ENCODE measurements around the gene CDR2. TPM values are rescaled to one million over a fixed set of nuclear protein-coding genes. Genes with fewer than 3 reads are reported as not detected.
A peak's percentile ranks its signal among the peaks of the same experiment; 100 is the strongest.

CDR2 gene
- total and polyA plus RNA-seq, 2 of the 13 experiments (the other 11 are each of a cell fraction or from before 2014, with no cell fraction given): 59.0 to 78.9 TPM

GRCh38 chr16:22315979-22316378 lies 58.4 kb downstream of the CDR2 start:
- BruUV-seq (replicated peaks): no TSS peak
- H3K27me3 ChIP-seq (ENCODE audit: control insufficient read depth in 1 of 2, insufficient read depth in 2 of 2, low read length in 2 of 2): no peaks in the 10 kb centered on the region
- intact Hi-C loops (cut with micrococcal nuclease; ENCODE audit: unreplicated experiment) (no loop called here), in situ Hi-C loops (cut with HindIII; ENCODE audit: extremely low pct_ligation_motif_present, low pct_unique_long_range_greater_than_20kb) (no loop called here)
- no peak for FAIRE-seq
- DNase-seq (ENCODE audit: low spot score): no peak
- H2AFZ ChIP-seq (ENCODE audit: low read length): no peak overlapping the region
- no peaks in the 10 kb centered on the region for H3K9me3 ChIP-seq (ENCODE audit: low read length)
- ATAC-seq: no peak
- peaks cover 9% of the 10 kb centered on the region; the same call in 1 of the 2 replicates for H4K20me1 ChIP-seq (ENCODE audit: insufficient read depth, low read length)
- H3K4me2 ChIP-seq (ENCODE audit: low read depth, low read length): no peak overlapping the region
- H3K9ac ChIP-seq (ENCODE audit: insufficient read depth, low read depth, low read length): no peak overlapping the region
- TF ChIP-seq ZNF530 (CRISPR knock-in tag; IDR thresholded peaks at IDR 0.05; ENCODE audit: low read depth) (no peak), ZFP36 (IDR thresholded peaks at IDR 0.05; ENCODE audit: borderline replicate concordance, low read depth, low read length, partially characterized antibody) (peak; percentile 60), ZNF768 (CRISPR knock-in tag; IDR thresholded peaks at IDR 0.05) (peak; percentile 81; the same call in 1 of the 2 replicates), NPAS2 (CRISPR knock-in tag; IDR thresholded peaks at IDR 0.05; ENCODE audit: borderline replicate concordance) (no peak), ZMYM3 (CRISPR knock-in tag; IDR thresholded peaks at IDR 0.05) (peak; percentile 61; the same call in 1 of the 2 replicates)
- H3K27ac ChIP-seq (ENCODE audit: extremely low read length, insufficient read depth, low read length): no peak overlapping the region
- 0 out of 2 replicates have a peak, but pooled peaks cover 7% of the 10 kb centered on the region for H3K4me1 ChIP-seq (ENCODE audit: insufficient read depth, low read length)
- H3K79me2 ChIP-seq (ENCODE audit: insufficient read depth, low read length): no peaks in the 10 kb centered on the region
- peaks cover 62 to 94% of the 10 kb centered on the region in 2 experiments for H3K36me3 ChIP-seq (replicated peaks in 1 of 2; ENCODE audit: control insufficient read depth in 1 of 2, insufficient read depth in 2 of 2, low read length in 2 of 2)
- H3K4me3 ChIP-seq (replicated peaks in 1 of 3; ENCODE audit: insufficient read depth in 1 of 3, low read depth in 2 of 3, low read length in 3 of 3): no peak overlapping the region
- POLR2A ChIA-PET: no interaction called here
- CTCF ChIA-PET (ENCODE audit: low intra/inter-chr PET ratio, low total read pairs): no interaction called here
- 78% methylated on average over 1 of the region's 1 CpG for WGBS (ENCODE audit: low lambda C conversion rate)

- H3K79me2 ChIP-seq (ENCODE audit: insufficient read depth, low read length): no peaks in the 10 kb centered on the region
- 92% methylated on average over 35 of the region's 37 CpGs for WGBS (ENCODE audit: low lambda C conversion rate)
- intact Hi-C loops (cut with micrococcal nuclease; ENCODE audit: unreplicated experiment) (no loop called here), in situ Hi-C loops (cut with HindIII; ENCODE audit: extremely low pct_ligation_motif_present, low pct_unique_long_range_greater_than_20kb) (no loop called here)
- BruUV-seq (replicated peaks): no TSS peak
- H4K20me1 ChIP-seq (ENCODE audit: insufficient read depth, low read length): peaks cover 5% of the 10 kb centered on the region; the same call in 1 of the 2 replicates
- H3K4me3 ChIP-seq (replicated peaks in 1 of 3; ENCODE audit: insufficient read depth in 1 of 3, low read depth in 2 of 3, low read length in 3 of 3): no peak overlapping the region
- FAIRE-seq: no peak
- H3K4me1 ChIP-seq (ENCODE audit: insufficient read depth, low read length): 0 out of 2 replicates have a peak, but pooled peaks cover 7% of the 10 kb centered on the region
- H3K4me2 ChIP-seq (ENCODE audit: low read depth, low read length): no peak overlapping the region
- no peak overlapping the region for H2AFZ ChIP-seq (ENCODE audit: low read length)
- H3K9me3 ChIP-seq (ENCODE audit: low read length): no peaks in the 10 kb centered on the region
- peak; percentile 15 for ATAC-seq
- no peak overlapping the region for H3K9ac ChIP-seq (ENCODE audit: insufficient read depth, low read depth, low read length)
- no peaks in the 10 kb centered on the region for H3K27me3 ChIP-seq (ENCODE audit: control insufficient read depth in 1 of 2, insufficient read depth in 2 of 2, low read length in 2 of 2)
- CTCF ChIA-PET (ENCODE audit: low intra/inter-chr PET ratio, low total read pairs): no interaction called here
- H3K36me3 ChIP-seq (replicated peaks in 1 of 2; ENCODE audit: control insufficient read depth in 1 of 2, insufficient read depth in 2 of 2, low read length in 2 of 2): peaks cover 66 to 87% of the 10 kb centered on the region in 2 experiments
- DNase-seq (ENCODE audit: low spot score): no peak
- POLR2A ChIA-PET: interaction anchor here (1.3 kb wide), 1 partner anchor 14 kb away, joined by 3 read pairs; no protein-coding TSS in a partner anchor
- no peak overlapping the region for H3K27ac ChIP-seq (ENCODE audit: extremely low read length, insufficient read depth, low read length)
- TF ChIP-seq RBFOX2 (IDR thresholded peaks at IDR 0.05; ENCODE audit: low read depth, low read length): peak; percentile 38; the same call in 1 of the 2 replicates
- TF ChIP-seq ZNF232 (CRISPR knock-in tag; IDR thresholded peaks at IDR 0.05; ENCODE audit: borderline replicate concordance): no peak
- peak; percentile 26 for TF ChIP-seq HNRNPLL (IDR thresholded peaks at IDR 0.05; ENCODE audit: low read depth, low read length, poor library complexity, severe bottlenecking)
- TF ChIP-seq DBP (CRISPR knock-in tag; IDR thresholded peaks at IDR 0.05; ENCODE audit: not compliant biosample characterization): no peak
- TF ChIP-seq SMARCC2 (IDR thresholded peaks at IDR 0.05): no peak
- 0 out of 2 replicates have a peak, but pooled peaks have one; percentile 11 for TF ChIP-seq ZNF547 (CRISPR knock-in tag; IDR thresholded peaks at IDR 0.05)
- TF ChIP-seq RBM22 (optimal IDR thresholded peaks at IDR 0.05; ENCODE audit: low read length): peak; percentile 27
- TF ChIP-seq MAFG (CRISPR knock-in tag; IDR thresholded peaks at IDR 0.05): 0 out of 2 replicates have a peak, but pooled peaks have one; percentile 14
- TF ChIP-seq ZBTB38 (CRISPR knock-in tag; IDR thresholded peaks at IDR 0.05): peak; percentile 61; the same call in 1 of the 2 replicates
- TF ChIP-seq POLR2A (IDR thresholded peaks at IDR 0.05; ENCODE audit: insufficient read depth in 1 of 2, low read depth in 2 of 2, low read length in 2 of 2): 0 out of 4 replicates have a peak, but pooled peaks of 1 of the 2 experiments have one; percentile 6
- 0 out of 2 replicates have a peak, but pooled peaks have one; percentile 27 for TF ChIP-seq ZNF501 (CRISPR knock-in tag; IDR thresholded peaks at IDR 0.05)
- TF ChIP-seq NFKB2 (CRISPR knock-in tag; IDR thresholded peaks at IDR 0.05; ENCODE audit: borderline replicate concordance): no peak
These were observed 59.5 kb downstream of the CDR2 start for GRCh38 chr16:22314661-22315626.

Data from HepG2 (cell line).